ENCODE results near the gene RHOBTB1. TPM values are rescaled to one million over a fixed set of nuclear protein-coding genes. Genes with fewer than 3 reads are reported as not detected.

The RHOBTB1 gene
- total RNA-seq, 4 donors from 2014 or later, result 2.4 to 6.9 (median 4.2) TPM

DNA sequence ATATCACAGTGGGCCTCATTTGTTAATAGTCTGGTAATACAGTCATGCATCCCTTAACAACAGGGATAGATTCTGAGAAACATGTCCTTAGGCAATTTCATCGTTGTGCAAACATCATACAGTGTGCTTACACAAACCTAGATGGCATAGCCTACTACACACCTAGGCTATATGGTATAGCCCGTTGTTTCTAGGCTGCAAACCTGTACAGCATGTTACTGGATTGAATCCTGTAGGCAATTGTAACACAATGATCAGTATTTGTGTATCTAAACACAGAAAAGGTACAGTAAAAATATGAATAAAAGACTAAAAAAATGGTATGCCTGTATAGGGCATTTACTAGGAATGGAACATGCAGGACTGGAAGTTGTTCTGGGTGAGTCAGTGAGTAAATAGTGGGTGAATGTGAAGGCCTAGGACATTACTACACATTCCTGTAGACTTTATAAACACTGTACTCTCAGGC, 12.0 kb upstream of the RHOBTB1 start:
- intact Hi-C loops (cut with DNase I; ENCODE audit: low total_unique reads), result no loop called here
- WGBS, 2 donors, result 65 to 68% methylated on average over 2 of the region's 2 CpGs
- TF ChIP-seq, protein P1, sequence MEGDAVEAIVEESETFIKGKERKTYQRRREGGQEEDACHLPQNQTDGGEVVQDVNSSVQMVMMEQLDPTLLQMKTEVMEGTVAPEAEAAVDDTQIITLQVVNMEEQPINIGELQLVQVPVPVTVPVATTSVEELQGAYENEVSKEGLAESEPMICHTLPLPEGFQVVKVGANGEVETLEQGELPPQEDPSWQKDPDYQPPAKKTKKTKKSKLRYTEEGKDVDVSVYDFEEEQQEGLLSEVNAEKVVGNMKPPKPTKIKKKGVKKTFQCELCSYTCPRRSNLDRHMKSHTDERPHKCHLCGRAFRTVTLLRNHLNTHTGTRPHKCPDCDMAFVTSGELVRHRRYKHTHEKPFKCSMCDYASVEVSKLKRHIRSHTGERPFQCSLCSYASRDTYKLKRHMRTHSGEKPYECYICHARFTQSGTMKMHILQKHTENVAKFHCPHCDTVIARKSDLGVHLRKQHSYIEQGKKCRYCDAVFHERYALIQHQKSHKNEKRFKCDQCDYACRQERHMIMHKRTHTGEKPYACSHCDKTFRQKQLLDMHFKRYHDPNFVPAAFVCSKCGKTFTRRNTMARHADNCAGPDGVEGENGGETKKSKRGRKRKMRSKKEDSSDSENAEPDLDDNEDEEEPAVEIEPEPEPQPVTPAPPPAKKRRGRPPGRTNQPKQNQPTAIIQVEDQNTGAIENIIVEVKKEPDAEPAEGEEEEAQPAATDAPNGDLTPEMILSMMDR (IDR thresholded peaks at IDR 0.05), result no peak
- no peak for TF ChIP-seq POLR2A (IDR thresholded peaks at IDR 0.05)
- no peak overlapping the region for H3K4me3 ChIP-seq (ENCODE audit: low read depth, poor library complexity, severe bottlenecking)
- DNase-seq (ENCODE audit: low spot score in 2 of 2), result no peak

DNA sequence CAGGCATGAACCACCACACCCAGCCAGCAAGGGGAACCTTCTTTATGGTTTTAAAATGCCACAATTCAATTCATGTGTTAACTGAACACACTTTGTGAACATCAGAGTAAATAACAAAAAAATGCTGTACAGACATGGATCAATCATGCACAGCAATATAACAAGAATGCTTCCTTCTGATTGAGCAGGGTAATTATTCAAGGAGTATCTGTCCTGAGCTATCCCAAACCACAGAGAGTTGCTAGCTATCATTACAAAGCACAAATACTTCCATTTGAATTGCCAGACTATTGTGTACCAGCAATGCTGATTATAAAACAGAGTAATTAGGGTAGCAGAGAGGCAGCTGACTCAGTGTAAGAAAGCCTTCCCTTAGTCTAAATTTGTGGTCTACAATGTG, 11.3 kb upstream of the RHOBTB1 start:
- no peak for DNase-seq (ENCODE audit: low spot score in 2 of 2)
- H3K4me3 ChIP-seq (ENCODE audit: low read depth, poor library complexity, severe bottlenecking), result no peak overlapping the region
- intact Hi-C loops (cut with DNase I; ENCODE audit: low total_unique reads), result no loop called here
- no peak for TF ChIP-seq POLR2A (IDR thresholded peaks at IDR 0.05)
- TF ChIP-seq, protein P1 (IDR thresholded peaks at IDR 0.05), result no peak

DNA sequence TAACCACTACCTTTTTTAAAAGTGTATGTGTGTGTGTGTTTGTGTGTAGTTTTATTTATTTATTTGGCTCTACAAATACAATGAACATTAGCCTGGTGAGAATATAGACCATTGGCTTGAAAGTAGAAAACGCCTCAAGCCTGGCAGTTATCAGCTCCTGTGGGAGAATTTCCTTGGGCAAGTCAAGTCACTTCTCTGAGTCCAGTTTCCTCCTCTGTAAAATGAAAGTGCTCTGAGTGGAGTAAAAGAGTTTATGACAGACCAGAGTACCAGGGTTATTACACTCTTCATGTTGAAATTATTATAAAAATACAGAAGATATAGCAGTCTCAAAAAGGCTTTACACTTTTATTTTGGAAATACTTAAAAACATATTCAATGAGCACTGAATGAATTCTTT, 10.1 kb upstream of the RHOBTB1 start:
- DNase-seq (ENCODE audit: low spot score in 2 of 2), result no peak
- intact Hi-C loops (cut with DNase I; ENCODE audit: low total_unique reads), result no loop called here

DNA sequence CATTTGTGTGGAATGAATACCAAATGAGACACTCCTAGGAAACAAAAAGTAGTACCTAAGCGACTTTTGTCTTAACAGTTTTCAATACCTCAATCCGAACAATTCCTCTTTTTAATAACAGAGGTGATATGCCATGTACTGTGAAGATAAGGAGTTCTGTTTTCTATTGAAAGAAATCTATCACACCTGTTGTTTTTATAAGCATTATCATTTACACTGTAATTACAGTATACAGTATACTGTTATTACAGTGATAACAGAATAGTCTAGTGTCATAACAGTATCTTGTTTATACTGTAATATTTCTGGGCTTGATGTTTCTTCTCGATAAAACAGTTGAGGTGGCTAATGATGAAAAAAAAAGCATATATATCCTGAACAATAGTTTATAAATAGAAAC, 9.4 kb upstream of the RHOBTB1 start:
- 80 to 87% methylated on average over 3 of the region's 3 CpGs for WGBS, 2 donors
- H3K4me3 ChIP-seq (ENCODE audit: low read depth, poor library complexity, severe bottlenecking), result no peak overlapping the region
- no peak for DNase-seq (ENCODE audit: low spot score in 2 of 2)
- no peak for TF ChIP-seq POLR2A (IDR thresholded peaks at IDR 0.05)
- TF ChIP-seq, protein P1 (IDR thresholded peaks at IDR 0.05), result no peak
- intact Hi-C loops (cut with DNase I; ENCODE audit: low total_unique reads), result no loop called here

More for the DNA sequence above, 10.1 kb upstream of the RHOBTB1 start:
- TF ChIP-seq, protein P1 (IDR thresholded peaks at IDR 0.05), result no peak
- no peak for TF ChIP-seq POLR2A (IDR thresholded peaks at IDR 0.05)
- whole genome bisulfite sequencing, 2 donors, result 65 to 70% methylated on average over 1 of the region's 1 CpG
- no peak overlapping the region for H3K4me3 ChIP-seq (ENCODE audit: low read depth, poor library complexity, severe bottlenecking)

DNA sequence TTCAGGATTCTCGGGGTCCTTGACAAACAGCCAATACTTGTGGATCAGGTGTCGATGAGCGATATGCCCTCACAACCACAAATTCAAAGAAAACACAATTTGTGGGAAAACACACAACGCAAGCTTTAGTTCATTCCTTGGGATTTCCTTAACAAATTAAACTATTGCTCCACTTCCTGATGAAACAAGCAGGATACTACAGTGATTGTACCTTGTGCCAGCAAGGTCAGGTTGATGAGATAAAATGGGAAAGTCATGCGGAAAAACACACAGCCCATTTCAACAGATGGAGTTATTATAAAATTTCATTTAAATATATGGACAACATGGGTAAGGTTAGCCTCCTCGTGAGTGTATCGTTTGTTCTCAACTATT, 8.8 kb upstream of the RHOBTB1 start:
- WGBS, 2 donors, result 82 to 89% methylated on average over 7 of the region's 7 CpGs
- intact Hi-C loops (cut with DNase I; ENCODE audit: low total_unique reads), result no loop called here
- TF ChIP-seq, protein P1 (IDR thresholded peaks at IDR 0.05), result no peak
- no peak for TF ChIP-seq POLR2A (IDR thresholded peaks at IDR 0.05)
- H3K4me3 ChIP-seq (ENCODE audit: low read depth, poor library complexity, severe bottlenecking), result no peak overlapping the region
- DNase-seq (ENCODE audit: low spot score in 2 of 2), result no peak

DNA sequence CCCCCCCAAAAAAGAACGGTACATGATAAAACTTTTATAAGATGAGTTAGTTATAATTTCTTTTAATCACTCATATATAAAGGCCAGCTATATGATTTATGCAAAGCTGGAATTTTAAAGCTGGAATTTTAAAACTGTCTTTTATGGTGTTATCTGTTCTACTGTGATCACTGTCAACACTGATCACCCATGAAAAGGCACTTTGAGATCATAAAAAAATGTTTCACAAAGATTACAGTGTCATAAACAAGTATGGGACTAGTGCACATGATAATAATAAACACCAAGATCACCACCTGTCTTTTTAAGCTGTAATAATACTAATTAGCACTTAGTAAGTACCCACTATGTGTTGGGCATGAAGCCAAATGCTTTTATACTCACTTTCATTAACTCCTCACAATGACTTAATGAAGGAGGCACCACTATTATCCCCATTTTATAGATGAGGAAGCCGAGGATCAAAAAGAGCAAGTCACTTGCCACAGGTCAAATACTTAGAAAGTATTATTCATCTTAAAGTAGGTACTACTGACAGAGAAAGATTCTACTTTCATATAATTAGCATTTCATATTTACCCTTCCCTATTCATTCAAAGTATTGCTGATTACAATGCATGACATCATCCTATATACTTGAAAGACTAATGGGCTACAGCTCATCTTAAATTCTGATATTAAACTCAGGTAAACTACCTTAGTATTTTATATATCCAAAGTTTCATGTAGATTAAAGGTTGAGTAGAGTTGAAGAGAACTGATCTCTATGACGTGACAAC, 8.3 kb upstream of the RHOBTB1 start:
- WGBS, 2 donors, result 84 to 88% methylated on average over 3 of the region's 3 CpGs
- no peak for DNase-seq (ENCODE audit: low spot score in 2 of 2)
- no peak overlapping the region for H3K4me3 ChIP-seq (ENCODE audit: low read depth, poor library complexity, severe bottlenecking)
- TF ChIP-seq, protein P1 (IDR thresholded peaks at IDR 0.05), result no peak
- TF ChIP-seq POLR2A (IDR thresholded peaks at IDR 0.05), result no peak
- intact Hi-C loops (cut with DNase I; ENCODE audit: low total_unique reads), result no loop called here
